Stimulated activated CD8-positive, alpha-beta memory T cell treated with anti-CD3 and anti-CD28 coated beads, Interleukin-4, amount 100 ng/mL, for 24 hours (primary cell): ENCODE results near the gene ACTA2.

Experiments used
- DNase-seq: peaks from one replicate; pipeline ENCODE4 v3.0.0-alpha.2; 2020; ENCODE audit warnings: low read depth

The ACTA2 gene

DNA sequence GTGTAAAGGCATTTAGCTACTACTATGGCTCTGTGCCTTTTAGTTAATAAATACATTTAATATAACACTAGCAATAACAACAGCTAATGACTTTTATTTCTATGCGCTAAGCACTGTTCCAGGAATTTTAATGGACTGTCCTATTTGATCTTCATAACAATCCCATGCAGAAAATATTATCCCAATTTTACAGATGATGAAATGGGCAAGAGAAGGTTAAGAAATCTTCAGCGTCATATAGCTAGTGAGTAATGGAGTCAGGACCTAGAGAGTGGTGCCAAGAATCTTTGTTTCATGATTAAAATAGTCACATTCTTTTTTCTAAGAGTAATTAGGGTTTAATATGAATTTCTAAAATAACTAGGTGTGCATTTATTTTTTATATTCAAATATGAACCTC lies 32.4 kb downstream of the ACTA2 start:
- no peak for DNase-seq

DNA sequence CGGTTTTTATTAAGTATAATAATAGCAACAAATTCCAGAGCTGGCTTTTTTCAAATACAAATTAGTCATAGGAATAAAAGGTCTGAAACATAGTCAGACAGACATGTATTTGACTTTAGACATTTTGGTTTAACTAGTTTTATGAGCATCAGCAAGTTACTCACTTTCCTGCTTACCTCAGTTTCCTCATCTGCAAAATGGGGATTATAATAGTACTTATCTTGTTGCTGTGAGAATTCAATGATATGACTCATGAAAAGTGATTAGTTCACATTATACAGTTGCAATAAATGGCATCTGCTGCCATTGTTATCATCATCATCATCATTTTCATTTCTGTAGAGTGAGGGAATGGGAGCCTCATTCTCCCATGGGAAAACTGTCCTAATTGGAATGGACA lies 33.5 kb downstream of the ACTA2 start:
- DNase-seq = no peak

DNA sequence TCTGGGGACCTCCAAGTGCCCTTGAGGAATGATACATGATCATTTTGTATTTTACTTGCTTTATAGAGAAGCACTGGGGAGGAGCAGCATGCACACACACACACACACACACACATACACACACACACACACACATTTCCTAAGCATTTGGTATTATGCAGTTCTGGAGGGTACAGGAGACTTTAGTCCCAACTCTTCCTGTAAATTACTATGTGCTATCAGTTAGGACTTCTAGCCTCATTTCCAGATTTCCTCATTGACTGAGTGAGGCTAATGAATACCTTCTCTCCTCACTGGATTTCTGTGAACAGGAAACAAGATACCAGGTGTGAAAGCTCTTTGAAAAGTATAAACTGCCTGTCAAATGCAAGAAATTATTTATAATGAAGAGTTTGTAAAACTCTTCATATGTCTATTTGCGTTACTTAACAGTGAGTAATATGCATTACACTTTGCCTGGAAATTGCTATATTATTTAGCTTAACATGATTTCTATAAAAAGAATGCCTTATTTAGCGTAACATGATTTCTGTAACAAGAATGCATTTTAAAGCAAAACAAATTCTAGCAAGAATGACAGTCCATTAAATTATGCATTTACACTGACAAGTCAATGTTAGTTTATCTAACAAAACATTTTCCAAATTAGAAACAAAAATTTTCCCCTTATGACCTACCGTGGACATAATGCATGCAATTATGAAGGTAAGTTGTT lies 34.2 kb downstream of the ACTA2 start:
- no peak for DNase-seq

DNA sequence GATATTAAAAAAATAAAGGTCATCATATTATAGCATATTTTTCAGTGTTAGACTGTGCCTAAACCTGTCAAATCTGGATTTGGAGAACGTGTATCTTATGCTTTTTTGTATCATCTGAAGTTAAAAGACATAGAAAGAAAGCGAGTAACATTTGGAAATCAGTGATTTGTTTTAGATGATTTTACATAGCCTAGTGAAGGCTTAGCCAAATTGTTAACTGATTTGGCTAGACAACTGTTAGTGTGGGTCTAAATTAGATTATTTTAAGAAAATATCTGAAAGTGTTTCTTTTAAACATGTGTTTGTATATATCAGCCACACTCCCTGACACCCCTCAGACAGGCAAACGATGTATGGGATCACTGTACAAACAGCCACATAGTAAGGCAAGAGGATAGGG lies 35.6 kb downstream of the ACTA2 start:
- no peak for DNase-seq

DNA sequence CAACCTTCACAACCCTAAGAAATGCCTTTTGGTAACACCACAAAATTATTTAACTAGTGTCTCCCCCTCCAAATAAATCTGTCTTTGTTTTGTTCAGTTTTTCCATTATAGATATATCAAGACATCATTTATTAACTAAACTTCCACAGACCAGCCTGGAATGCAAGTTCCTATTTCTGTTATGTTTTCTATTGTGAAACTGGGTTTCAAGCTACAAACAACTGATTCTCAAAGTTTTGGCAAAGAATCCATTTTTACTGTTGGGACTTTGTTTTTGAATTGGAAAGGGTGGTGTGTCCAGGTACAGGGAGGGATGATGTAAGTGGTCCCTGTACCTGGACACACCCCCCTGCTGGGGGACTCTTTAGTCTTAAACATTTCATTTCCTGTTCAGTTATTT lies 36.3 kb downstream of the ACTA2 start:
- DNase-seq = no peak

DNA sequence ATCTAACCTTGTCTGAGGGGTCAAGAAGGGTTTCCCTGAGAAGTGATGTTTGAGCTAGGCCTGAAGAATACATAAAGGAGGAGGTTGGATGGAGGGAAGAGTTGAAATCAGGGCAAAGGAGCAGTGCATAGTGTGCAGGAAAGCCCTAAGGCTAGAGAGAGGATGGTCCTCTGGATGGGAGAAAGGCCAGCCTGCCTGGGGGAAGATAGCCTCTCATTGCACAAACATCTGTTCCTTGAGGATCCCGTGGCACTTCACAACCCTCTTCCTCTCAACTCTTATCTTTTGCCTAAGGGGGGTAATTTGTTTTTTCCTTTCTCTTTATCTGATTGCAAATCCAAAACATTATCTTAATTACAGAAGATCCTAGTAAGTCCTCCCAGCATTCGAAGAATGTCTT lies 36.8 kb downstream of the ACTA2 start:
- no peak for DNase-seq

DNA sequence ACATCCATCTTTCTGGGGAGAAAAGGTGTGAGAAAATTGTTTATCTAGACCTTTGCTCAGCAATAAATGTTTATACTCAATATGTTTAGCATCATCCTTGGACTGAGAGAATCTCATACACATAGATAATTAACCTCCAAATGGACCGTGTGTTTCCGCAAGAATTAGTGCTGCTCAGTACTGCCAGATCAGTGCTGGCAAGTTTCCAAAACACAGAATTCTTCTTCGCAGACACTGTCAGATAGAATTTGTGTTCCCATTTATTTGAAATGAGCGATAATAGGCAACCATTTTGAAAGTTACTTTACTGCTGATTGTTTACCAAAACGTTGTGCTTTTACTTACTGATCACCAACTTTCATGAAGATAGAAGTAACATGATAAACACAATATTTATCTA lies 38.8 kb downstream of the ACTA2 start:
- DNase-seq = no peak

DNA sequence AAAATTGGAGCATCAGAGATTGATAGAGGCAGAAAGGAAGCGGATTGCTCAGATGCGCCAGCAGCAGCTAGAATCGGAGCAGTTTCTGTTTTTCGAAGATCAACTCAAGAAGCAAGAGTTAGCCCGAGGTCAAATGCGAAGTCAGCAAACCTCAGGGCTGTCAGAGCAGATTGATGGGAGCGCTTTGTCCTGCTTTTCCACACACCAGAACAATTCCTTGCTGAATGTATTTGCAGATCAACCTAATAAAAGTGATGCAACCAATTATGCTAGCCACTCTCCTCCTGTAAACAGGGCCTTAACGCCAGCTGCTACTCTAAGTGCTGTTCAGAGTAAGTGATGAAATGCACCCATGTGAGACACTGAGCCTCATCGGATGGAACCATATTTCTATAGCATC lies 39.4 kb downstream of the ACTA2 start:
- DNase-seq = no peak

DNA sequence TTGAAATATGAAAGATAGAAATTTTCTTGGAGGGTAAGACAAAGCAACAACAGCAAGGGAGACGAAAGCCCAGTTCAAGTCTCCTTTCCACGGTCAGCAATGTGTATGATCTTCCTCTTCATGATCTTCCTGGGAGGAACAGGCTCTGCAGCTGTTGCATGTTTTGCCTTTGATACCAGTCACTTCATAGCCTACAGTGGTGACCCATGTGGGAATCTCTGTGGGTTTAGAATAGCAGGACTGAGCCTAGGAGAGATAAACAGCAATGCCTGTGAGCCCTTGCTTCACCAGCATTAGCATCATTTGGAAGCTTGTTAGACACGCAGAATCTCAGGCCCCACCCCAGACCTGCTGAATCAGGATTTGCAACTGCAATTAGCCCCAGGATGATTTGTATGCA lies 40.7 kb downstream of the ACTA2 start:
- DNase-seq = no peak

DNA sequence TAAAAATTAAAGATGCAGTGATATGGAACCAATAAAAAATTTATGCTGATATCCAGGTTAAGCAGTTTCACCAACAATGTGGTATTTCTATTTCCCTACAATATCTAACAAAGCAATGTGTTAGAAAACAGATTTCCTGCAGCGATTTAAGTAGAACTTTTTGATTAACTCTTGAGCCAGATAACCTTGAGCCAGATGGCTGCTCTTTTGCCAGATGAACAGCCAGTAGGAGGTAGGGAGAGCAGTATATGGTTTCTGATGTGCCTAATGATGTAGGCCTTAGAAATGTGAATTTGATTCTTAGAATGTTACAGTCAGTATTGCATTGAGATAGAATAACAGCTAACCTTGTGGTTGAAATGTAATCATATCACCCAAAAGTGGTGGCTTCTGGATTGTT lies 41.5 kb downstream of the ACTA2 start:
- no peak for DNase-seq

DNA sequence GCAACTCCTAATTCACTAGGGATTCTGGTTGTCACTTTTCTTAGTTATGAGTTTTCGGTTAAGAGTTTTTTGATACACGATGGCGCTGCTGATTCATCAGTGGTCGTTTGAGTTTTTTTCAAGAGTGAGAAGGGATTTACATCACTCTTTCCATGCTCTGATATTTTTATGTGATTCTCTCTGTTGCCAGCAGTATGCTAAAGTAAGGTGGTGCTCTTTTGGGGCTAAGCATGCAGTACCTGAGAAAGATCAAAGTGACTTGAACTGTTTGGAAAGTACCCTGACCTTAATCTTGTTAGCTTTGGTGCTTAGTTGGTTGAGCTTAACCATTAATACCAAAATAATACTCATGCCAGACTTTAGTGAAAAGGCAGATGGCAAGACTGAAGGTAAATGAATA lies 44.4 kb downstream of the ACTA2 start:
- DNase-seq = no peak

DNA sequence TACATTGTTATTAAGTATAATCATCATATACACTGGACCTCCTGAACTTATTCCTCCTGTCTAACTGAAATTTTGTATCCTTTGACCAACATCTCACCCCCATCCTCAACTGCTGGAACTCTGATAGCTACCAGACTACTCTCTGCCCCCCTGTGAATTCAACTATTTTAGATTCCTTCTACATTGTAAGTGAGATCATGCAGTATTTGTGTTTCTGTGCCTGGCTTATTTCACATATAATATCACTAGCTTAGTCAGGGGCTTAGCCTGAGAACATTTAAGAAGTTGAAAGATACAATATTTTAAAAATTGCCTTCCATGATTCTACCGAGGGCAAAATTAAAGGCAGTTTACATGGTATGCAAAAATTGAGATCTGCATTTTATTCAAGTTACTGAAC lies 45.7 kb downstream of the ACTA2 start:
- DNase-seq = no peak

DNA sequence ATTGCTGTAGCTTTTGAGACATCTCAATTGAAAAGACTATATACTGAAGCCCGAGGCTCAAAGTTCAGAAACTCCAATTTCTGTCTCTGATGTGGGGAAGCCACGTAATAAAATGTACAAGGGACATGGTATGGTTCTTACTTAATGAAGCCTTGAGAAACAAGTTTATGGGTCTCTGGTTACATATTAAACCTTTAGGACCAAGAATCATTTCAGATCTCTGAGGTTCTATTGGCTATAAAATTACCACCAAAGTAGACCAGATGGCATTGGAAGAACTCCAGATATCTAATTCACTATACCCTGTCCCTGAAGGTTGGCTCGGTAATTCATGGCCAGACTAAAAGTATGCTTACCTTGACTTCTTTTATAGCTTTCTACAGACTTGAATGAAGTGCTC lies 48.9 kb downstream of the ACTA2 start:
- DNase-seq = no peak

DNA sequence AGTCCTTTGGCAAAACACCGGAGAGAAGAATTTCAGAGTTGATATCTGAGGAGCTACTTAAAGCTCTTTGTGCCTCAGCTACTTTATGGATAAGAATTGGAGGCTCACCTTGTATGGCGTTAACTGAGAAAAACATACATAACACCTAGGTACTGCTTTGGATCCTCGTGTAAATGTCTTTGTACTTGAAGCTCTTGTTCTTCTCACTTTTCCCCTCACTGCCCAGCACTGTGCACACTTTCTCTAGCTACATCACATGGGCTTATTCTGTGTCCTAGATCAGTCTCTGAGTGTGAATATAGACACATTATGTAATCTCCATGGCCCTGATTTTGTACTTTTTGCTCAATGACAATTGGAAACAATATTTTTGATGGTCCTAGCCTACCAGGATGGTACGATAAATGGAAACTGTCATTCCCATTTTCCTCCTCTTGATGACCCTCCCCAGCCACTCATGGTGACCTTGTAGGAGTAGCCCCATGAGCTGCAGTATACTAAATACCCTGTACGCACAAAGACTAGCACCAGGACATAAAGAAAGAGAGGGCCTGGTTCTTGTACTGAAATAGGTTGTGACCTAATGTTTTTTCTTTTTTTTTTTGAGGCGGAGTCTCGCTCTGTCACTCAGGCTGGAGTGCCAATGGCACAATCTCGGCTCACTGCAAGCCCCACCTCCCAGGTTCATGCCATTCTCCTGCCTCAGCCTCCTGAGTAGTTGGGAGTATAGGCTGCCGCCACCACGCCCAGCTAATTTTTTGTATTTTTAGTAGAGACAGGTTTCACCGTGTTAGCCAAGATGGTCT lies 50.4 kb downstream of the ACTA2 start:
- DNase-seq = no peak

DNA sequence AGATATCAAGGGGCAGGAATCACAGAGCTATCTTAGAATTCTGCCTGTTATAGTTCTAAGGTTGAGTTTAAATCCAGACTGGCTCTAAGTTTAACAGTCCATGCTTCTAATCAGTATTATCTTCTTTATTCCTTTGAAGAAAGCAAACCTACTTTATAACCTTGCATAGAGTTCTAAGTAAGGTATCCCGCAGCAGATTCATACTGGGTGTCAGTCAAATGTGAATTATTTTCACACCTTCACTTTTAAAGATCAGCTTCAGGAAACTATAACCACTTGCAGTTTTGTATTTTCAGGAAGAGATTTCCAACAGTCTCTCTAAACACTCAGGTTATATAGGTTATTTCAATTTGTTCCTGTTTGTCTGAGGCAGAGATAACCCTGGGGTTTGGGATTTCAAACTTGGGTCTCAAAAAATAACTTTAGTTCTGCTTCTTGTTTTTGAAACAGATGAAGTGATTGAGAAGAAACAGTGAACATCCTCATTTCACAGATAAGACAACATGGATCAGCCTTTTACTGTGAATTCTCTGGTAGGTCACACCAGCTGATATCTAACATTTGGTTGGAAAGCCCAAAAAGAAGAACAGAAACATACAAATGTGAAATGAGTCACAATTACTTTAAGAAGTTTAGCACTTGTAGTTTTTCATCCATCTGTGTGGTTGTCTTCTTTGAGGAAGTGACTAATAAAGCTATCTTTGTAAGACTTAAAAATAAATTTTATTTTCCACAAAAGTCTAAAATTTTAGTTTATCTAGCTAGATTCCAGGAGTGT lies 51.2 kb downstream of the ACTA2 start:
- no peak for DNase-seq

DNA sequence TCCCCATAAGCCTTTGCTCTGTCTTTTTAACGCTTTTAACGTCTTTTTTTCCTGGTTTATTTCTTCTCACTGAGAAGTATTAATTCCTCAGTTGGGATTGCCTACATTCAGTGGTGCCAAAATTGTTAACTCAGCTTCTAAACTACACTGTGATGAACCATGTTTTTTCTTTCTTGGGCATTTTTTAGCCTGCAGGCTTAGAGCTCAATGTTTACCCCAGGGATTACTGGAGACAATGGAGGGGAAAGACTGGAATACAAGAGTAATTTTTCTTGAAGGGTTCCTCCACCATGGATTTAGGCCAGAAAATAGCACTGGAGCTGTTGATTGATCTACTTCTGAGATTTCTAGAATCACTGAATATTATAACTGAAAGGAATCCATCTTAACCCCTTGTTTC lies 52.7 kb downstream of the ACTA2 start:
- DNase-seq = no peak

DNA sequence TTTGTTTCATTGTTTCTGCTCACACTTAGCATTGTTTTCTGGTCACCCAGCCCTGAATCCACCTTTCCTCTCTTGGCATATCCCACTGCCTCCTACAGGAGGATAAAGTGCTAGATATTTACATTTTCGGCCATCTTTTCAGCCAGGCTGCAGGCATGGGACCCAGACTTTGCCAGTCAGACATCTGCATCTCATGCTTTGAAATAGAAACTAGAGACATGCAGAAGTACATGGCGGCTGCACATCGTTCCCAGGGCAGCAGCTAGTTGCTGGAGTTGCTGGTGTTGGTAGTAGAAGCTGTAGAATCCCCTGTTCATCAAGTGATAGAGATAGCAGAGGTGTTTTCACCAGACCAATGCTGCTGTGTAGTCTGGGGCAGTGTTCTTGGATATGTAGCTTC lies 53.8 kb downstream of the ACTA2 start:
- DNase-seq = no peak

DNA sequence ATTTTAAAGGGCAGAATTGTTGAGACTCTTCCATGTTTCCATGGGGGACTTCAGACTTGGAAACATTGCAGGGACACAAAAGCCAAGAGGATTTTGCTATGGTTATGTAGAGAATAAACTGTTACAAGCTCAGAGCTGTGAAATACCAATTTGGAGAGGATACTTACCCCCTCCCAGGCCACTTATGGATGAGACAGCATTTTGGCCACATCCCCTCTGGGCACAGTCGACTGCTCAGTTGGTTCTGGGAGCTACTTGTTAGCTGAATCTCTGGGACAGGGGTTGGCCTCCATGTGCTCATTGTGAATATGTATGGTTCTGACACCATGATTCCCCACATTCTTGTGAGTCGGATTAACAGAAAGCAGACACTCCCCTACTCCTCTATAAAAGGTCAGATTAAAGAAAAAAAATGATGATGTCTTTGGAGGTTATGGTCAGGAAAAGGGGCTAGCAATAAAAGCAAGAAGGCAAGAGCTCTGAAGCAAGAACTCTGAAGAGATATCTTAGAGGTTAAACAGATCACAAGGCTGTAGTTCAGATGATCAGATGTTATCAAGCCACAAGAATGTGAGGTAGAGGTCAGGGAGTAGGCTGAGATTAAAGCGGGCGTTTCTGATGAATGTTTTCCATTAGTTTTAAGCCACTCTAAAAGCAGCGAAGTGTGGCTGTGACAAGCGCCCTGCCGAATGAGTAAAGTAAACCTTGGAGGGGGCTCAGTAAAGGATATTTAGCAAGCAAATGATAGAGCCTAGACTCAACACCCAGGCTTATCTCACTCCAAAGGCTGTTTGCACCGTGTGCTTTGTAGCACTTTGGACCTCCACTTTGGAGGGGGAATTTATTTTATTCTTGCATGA lies 55.3 kb downstream of the ACTA2 start:
- no peak for DNase-seq

DNA sequence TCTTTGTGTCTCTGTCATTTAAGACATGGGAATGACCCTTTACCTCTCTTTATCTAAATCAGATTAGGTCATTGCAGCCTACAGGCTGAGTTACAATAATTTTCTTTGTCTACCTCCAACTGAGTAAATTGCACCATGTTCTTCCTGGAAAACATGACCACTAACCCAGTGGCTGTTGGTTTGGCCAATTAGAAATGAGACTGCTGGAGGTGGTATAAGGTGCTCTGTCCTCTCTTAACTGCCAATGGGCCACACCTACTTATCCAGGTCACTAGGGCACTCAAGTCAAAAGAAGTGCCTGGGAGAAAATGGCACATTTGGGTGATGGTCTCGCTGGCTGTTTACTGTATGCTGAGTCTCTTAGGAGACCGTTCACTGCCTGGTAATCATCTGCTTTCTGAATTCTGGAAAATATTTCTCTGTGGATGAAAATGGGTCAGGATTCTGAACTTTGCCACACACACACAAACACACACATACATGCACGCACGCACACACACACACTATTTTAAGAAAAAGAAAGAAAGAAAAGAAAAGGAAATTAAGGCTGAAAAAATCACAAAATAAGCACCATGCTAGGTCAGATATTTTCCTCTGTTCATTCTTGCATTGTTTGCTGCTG lies 56.1 kb downstream of the ACTA2 start:
- no peak for DNase-seq

DNA sequence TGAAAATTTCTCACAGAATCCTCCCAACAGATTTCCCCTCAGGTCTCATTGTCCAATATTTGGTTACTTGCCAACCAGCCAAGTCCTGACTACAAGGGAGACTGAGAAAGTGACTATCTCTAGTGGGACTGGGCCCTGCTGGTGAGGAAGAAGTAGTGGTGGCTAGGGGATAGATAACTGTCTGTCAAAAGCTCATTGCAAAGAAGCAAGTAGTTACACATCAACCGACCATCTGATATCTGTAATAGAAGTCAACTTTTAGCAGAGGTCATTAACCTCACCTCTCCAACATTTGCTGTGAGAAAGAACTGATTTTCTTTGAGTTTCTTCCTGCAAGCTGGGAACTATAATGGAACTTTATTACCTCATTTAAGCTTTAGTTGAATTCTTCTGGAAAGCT lies 57.3 kb downstream of the ACTA2 start:
- no peak for DNase-seq

DNA sequence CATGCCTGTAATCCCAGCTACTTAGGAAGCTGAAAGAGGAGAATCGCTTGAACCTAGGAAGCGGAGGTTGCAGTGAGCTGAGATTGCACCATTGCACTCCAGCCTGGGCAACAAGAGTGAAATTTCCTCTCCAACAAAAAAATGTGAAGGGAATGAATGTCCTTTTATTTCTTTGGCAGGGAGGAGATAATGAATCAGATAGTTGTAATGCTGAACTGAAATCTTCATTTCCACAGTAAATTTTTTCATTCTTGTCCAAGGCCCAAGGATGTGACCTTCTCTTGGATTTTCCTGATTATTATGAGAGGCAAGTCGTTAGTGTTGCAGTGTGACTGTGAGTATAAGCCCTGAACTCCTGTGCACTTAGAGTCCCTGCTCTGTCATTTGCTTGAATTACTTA lies 59.0 kb downstream of the ACTA2 start:
- DNase-seq = no peak
